HG03280 (cell line): Measurements from ENCODE around the gene GNG7.
"Not testable (repeated sequence)": the region's sequence is repeated elsewhere in the genome, so short reads cannot be mapped to it uniquely, and the experiment has no call there.

Experiments
- ATAC-seq: cut with Tn5 transposase; IDR thresholded peaks from one replicate; pipeline ENCODE4 v1.9.1; 2021; ENCODE audit warnings: mild to moderate bottlenecking, moderate library complexity; ENCODE audit not compliant: unreplicated experiment

Gene GNG7

GRCh38 chr19:2714102-2714501 lies 11.6 kb upstream of the GNG7 start:
- not testable (repeated sequence) for ATAC-seq

- not testable (repeated sequence) for ATAC-seq
Observed at GRCh38 chr19:2713170-2713569, 10.7 kb upstream of the GNG7 start.

GRCh38 chr19:2711875-2712205 lies 9.3 kb upstream of the GNG7 start:
- no peak for ATAC-seq

GRCh38 chr19:2711172-2711874 lies 8.8 kb upstream of the GNG7 start:
- ATAC-seq = no peak

- ATAC-seq = no peak
Observed at GRCh38 chr19:2706251-2706650, 3.8 kb upstream of the GNG7 start.

GRCh38 chr19:2703691-2704216 lies 1.3 kb upstream of the GNG7 start:
- ATAC-seq = no peak

GRCh38 chr19:2703077-2703437 lies 563 bp upstream of the GNG7 start:
- ATAC-seq = no peak

- ATAC-seq = no peak
Observed at GRCh38 chr19:2701361-2702169, 929 bp downstream of the GNG7 start.

- ATAC-seq = no peak
Observed at GRCh38 chr19:2700660-2701360, 1.7 kb downstream of the GNG7 start.

- ATAC-seq = no peak
Observed at GRCh38 chr19:2699413-2700140, 2.9 kb downstream of the GNG7 start.

- no peak for ATAC-seq
Observed at GRCh38 chr19:2694196-2694595, 8.3 kb downstream of the GNG7 start.

- no peak for ATAC-seq
Observed at GRCh38 chr19:2693492-2694160, 8.9 kb downstream of the GNG7 start.

GRCh38 chr19:2691951-2692350 lies 10.5 kb downstream of the GNG7 start:
- no peak for ATAC-seq

GRCh38 chr19:2690856-2691255 lies 11.6 kb downstream of the GNG7 start:
- no peak for ATAC-seq

- ATAC-seq = no peak
Observed at GRCh38 chr19:2686360-2686759, 16.1 kb downstream of the GNG7 start.

GRCh38 chr19:2685204-2685704 lies 17.2 kb downstream of the GNG7 start:
- no peak for ATAC-seq

GRCh38 chr19:2683430-2684003 lies 19.0 kb downstream of the GNG7 start:
- no peak for ATAC-seq

- peak; percentile 29 for ATAC-seq
Observed at GRCh38 chr19:2680808-2681207, 21.7 kb downstream of the GNG7 start.

- no peak for ATAC-seq
Observed at GRCh38 chr19:2679439-2679838, 23.1 kb downstream of the GNG7 start.

- ATAC-seq = not testable (repeated sequence)
Observed at GRCh38 chr19:2678948-2679347, 23.5 kb downstream of the GNG7 start.
